K562 (cell line): Measurements from ENCODE around the gene GLT8D2.

ENCODE experiments used
- EGR1 ChIP-seq: fragments of 450-650 bp; conservative IDR thresholded peaks from 2 replicates; pipeline ENCODE4 v1.6.1; 2017; ENCODE audit warnings: mild to moderate bottlenecking
- EP300 ChIP-seq: IDR thresholded peaks from 2 replicates; pipeline ENCODE4 v1.6.1; 2012; ENCODE audit warnings: low read length, improper control_type of control experiment
- KAT2B ChIP-seq: IDR thresholded peaks from one replicate; pipeline ENCODE4 v1.6.1; 2012; ENCODE audit warnings: low read depth, mild to moderate bottlenecking, control low read depth, inconsistent platforms, low read length, moderate library complexity
- NR3C1 ChIP-seq: sonication (generic); formaldehyde crosslinking; IDR thresholded peaks from 2 replicates; pipeline ENCODE4 v1.8.1; 2022; ENCODE audit warnings: missing genetic modification reagents
- POLR2AphosphoS5 ChIP-seq: IDR thresholded peaks from 2 replicates; pipeline ENCODE4 v1.6.1; 2011; ENCODE audit warnings: mild to moderate bottlenecking, low read depth, low read length, moderate library complexity; ENCODE audit not compliant: control insufficient read depth, insufficient read depth
- TF ChIP-seq, protein P1 (sequence below), 3 experiments: IDR thresholded peaks in 2 of 3; conservative IDR thresholded peaks in 1 of 3; 2 replicates each; pipeline ENCODE4 v1.5.1; 2011 to 2012; ENCODE audit warnings: low read length in 3 of 3, mild to moderate bottlenecking in 3 of 3, control low read depth in 2 of 3, improper control_type of control experiment in 1 of 3, inconsistent platforms in 1 of 3, low read depth in 1 of 3, mixed read lengths in 1 of 3, moderate library complexity in 1 of 3; ENCODE audit not compliant: insufficient read depth in 2 of 3

DNA sequence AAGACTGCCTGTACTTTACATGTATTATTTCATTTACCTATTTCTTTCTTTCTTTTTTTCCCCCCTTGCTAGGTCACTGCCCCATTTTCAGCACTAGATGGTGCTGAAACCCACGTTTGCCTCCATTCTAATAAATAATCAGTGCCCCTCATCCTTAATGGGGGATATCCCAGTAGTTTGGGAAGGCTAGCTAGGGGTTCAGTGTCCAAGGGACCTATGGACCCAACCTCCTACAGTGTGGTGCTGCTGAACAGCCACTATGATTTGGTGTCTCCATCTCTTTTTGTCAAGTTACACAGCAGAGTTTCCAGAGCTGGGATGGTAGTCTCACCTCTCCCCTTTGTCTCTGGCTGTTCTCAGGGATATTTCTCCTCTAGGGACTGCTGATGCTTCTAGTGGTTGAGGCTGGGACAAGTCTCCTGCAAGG lies 7.8 kb upstream of the GLT8D2 start:
- TF ChIP-seq POLR2AphosphoS5 (no peak), EGR1 (no peak), EP300 (no peak), KAT2B (no peak), NR3C1 (CRISPR knock-in tag) (no peak)
- TF ChIP-seq, protein P1, sequence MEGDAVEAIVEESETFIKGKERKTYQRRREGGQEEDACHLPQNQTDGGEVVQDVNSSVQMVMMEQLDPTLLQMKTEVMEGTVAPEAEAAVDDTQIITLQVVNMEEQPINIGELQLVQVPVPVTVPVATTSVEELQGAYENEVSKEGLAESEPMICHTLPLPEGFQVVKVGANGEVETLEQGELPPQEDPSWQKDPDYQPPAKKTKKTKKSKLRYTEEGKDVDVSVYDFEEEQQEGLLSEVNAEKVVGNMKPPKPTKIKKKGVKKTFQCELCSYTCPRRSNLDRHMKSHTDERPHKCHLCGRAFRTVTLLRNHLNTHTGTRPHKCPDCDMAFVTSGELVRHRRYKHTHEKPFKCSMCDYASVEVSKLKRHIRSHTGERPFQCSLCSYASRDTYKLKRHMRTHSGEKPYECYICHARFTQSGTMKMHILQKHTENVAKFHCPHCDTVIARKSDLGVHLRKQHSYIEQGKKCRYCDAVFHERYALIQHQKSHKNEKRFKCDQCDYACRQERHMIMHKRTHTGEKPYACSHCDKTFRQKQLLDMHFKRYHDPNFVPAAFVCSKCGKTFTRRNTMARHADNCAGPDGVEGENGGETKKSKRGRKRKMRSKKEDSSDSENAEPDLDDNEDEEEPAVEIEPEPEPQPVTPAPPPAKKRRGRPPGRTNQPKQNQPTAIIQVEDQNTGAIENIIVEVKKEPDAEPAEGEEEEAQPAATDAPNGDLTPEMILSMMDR (IDR thresholded peaks at IDR 0.05 in 2 of 3, conservative IDR thresholded peaks at IDR 0.05 in 1 of 3; ENCODE audit: insufficient read depth in 2 of 3, low read depth in 1 of 3, low read length in 3 of 3) = peak; percentile 63 to 81 (median 75)
